HG03280 (cell line): ENCODE data around the gene CELSR1.

Experiments used
- ATAC-seq: cut with Tn5 transposase; IDR thresholded peaks from one replicate; pipeline ENCODE4 v1.9.1; 2021; ENCODE audit warnings: mild to moderate bottlenecking, moderate library complexity; ENCODE audit not compliant: unreplicated experiment

The CELSR1 gene

GRCh38 chr22:46576556-46577367 lies 39.3 kb upstream of the CELSR1 start:
- ATAC-seq: peak; percentile 60

DNA sequence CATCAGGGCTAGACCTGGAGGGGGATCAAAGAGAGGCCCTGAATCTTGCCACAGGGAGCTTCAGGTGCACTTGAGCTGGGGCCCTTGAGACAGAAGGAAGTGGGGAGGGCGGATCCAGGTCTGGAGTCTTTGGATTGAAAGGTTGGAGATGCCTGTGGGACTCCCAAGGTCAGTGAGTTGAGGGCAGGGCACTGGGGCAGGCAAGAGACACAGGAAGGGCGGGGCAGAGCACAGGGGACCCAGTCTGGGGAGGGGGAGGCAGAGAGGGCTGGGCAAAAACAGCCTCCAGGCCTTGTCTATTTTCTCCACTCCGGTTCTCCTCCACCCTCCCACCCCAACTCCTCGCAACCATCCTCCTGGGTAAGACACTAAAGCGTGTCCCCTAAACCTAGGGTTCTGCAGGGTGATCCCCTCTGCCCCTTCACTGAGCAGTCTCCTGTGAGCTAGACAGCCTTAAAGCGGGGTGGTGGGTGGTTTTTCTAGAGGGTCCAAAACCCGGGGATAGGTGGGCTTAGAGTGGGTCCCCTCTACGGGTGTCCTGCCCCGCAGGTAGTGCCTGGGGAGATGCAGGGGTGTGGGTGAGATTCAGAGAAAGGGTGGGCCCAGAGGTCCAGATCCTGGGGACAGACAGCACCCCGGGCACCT lies 38.6 kb upstream of the CELSR1 start:
- no peak for ATAC-seq

DNA sequence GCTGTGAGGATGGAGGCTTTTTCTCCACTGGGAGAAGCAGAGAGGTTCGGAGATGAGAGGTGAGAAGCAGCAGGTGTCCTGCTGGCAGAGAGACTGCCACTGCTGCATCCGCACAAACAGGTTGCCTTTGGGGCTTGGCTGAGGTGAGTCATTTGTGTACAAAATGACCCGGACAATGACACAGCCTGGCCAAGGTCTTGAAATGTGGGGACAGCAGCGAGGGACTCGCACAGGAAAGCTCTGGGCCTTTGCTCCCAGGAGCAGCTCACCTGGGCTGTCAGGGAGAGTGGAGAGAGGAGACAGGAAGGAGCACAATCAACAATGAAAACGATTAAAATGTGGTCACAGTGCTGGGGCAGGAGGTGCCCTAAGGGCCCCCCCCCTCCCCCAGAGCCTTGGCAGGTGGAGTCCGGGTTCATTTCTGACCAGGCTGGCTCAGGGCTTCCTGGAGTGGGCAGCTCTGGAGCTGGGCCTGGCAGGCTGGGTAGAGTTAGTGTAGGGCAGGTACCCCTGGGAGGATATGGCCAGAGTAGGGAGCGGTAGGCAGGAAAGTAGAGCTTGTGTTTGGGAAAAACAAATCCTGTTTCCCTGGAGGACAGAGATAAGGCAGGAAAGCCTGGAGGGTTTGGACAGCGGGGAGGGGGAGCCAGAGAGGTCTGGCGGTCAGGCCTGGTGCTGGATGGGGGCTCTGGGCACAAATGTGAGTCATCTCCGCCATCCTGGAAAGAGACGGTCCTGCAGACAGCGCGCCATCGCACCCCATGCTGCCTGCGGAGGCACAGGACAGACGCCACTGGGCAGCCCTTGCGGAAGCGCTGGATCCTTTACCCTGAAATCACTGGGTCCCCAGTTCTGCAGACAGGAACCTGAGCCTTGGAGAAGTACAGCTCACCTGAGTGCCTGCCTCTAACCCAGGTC lies 37.8 kb upstream of the CELSR1 start:
- ATAC-seq: no peak

DNA sequence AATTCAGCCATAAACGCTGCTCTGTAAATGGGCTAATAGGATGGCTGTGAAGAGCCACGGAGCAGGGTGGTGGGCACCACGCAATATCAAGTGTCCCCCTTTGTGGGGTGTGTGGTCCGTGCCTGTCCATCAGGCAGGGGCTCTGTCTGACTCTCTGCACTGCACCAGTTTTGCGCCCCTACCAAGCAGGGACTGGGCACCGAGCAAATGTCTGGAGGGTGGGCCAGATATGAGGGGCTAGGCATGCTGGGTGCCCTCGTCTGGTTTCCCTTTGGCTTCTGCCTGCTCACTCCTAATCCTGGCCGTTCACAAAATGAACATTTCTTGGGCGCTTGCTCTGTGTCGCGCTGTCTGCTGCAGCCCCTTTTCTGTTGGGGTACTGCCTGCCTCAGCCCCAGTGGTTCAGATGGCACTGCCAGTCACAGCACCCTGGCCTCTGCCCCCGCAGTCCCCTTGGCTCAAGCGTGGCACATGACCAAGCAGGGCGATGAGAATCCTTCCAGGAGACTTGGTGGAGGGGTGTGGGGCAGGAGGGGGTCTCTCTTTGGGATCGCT lies 37.1 kb upstream of the CELSR1 start:
- no peak for ATAC-seq

- ATAC-seq: no peak
Measured at GRCh38 chr22:46573781-46574437, 36.5 kb upstream of the CELSR1 start.

GRCh38 chr22:46572911-46573780 lies 35.7 kb upstream of the CELSR1 start:
- ATAC-seq: no peak

DNA sequence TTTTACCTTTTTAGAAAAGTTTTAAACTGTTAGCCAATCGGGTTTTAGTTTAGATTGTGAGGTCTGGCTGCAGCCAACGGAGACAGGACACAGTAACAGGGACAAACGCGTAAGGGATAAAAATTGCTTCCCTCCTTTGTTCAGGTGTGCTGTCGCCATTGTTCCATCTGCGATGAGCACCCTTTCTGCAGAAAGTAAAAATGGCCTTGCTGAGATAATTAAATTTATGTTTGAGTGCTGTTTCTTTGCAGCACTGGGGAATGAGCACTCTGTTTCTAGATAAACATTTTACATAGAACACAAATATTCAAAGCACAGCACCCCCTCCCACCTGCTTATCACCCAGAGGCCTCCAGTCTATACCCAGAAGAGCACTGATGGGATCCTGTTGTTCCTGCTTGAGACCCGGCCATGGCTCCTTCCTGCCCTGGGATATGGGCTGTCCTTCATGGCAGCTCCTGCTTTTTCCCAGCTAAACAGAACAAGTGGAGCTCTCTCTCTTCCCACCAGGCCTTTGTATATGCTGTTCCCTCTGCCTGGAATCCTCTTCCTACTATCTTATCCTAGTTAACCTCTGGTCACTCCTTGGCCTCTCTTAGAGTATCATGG lies 34.3 kb upstream of the CELSR1 start:
- no peak for ATAC-seq

GRCh38 chr22:46569848-46570695 lies 32.7 kb upstream of the CELSR1 start:
- ATAC-seq: no peak

- no peak for ATAC-seq
Measured at GRCh38 chr22:46569055-46569847, 31.8 kb upstream of the CELSR1 start.

DNA sequence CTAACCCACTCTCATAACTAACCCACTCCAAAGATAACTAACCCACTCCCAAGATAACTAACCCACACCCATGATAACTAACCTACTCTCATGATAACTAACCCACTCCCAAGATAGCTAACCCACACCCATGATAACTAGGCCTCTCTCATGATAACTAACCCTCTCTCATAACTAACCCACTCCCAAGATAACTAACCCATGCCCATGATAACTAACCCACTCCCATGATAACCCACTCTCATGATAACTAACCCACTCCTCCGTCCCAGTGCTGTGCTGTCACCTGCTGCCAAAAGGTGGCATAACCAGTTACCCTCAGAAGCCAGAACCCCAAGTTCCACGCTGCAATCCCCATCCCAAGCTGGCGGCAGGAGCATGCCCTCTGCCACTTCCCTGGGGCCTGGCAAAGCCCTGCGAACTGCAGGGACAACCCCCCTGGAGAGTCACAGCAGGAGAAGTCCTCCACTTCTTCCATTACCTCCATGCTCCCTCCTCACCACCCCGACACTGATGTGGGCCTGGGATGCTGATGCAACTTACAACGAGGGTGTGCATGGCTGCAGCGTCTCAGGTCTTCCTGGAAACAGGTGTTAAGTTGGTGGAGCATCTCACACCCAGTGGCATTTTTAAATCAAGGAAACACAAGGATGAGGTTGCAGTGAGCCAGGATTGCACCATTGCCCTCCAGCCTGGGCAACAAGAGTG lies 30.8 kb upstream of the CELSR1 start:
- no peak for ATAC-seq

GRCh38 chr22:46567471-46567870 lies 30.1 kb upstream of the CELSR1 start:
- ATAC-seq: no peak

- no peak for ATAC-seq
Measured at GRCh38 chr22:46564084-46564714, 26.8 kb upstream of the CELSR1 start.

GRCh38 chr22:46563381-46564083 lies 26.1 kb upstream of the CELSR1 start:
- no peak for ATAC-seq

DNA sequence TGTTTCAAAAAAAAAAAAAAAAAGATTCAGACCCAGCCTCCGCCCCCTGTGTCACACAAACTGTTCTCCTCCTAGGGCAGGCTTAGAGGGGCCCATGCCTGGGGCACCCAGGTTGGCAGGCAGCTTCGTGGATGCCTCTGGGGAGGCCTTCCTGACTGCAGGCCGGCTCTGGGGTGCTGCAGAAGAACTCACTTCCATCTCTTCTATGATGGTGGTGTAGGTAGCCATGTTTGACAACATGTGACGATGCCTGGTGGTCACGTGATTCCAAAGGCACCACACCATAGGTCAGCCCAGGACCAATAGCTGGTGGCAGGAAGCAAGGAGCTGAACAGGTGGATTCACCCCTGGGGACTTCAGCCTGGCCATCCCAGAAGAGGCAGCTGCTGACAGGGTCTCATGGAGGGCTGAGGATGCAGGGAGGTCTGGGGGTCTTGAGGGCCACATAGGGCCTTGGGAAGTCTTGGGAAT lies 24.1 kb upstream of the CELSR1 start:
- no peak for ATAC-seq

GRCh38 chr22:46560696-46561295 lies 23.4 kb upstream of the CELSR1 start:
- no peak for ATAC-seq
